Measurements from ENCODE around the gene NLRP7. TPM values are rescaled to one million over a fixed set of nuclear protein-coding genes. Genes with fewer than 3 reads are reported as not detected.
"Not testable (repeated sequence)": the region's sequence is repeated elsewhere in the genome, so short reads cannot be mapped to it uniquely, and the experiment has no call there.

The NLRP7 gene
- total and polyA plus RNA-seq, 4 experiments from 2014 or later, result not detected

- H3K4me3 ChIP-seq (ENCODE audit: low read length in 2 of 2); H3K4me3 Mint-ChIP-seq; H3K4me1 ChIP-seq (ENCODE audit: insufficient read depth, low read length); H3K9me3 ChIP-seq (ENCODE audit: control insufficient read depth in 1 of 2, low read length in 2 of 2); H3K9me3 Mint-ChIP-seq; H3K27ac Mint-ChIP-seq; H3K4me1 Mint-ChIP-seq; H3K27me3 ChIP-seq (ENCODE audit: insufficient read depth, low read length); DNase-seq; POLR2A ChIA-PET (ENCODE audit: partially characterized antibody); CTCF ChIA-PET (ENCODE audit: partially characterized antibody); H3K36me3 ChIP-seq (ENCODE audit: insufficient read depth, low read length); H3K27me3 Mint-ChIP-seq; H3K36me3 Mint-ChIP-seq; H3K27ac ChIP-seq (ENCODE audit: low read depth, low read length); intact Hi-C loops (cut with micrococcal nuclease): not testable (repeated sequence)
Observed at GRCh38 chr19:54943772-54944361, 3.5 kb downstream of the NLRP7 start.

GRCh38 chr19:54939538-54939937, 7.8 kb downstream of the NLRP7 start:
- H3K36me3 Mint-ChIP-seq; H3K27me3 Mint-ChIP-seq; H3K4me3 Mint-ChIP-seq; H3K4me3 ChIP-seq (ENCODE audit: low read length in 2 of 2); H3K9me3 ChIP-seq (ENCODE audit: control insufficient read depth in 1 of 2, low read length in 2 of 2); H3K9me3 Mint-ChIP-seq; intact Hi-C loops (cut with micrococcal nuclease); DNase-seq; CTCF ChIA-PET (ENCODE audit: partially characterized antibody); H3K4me1 Mint-ChIP-seq; POLR2A ChIA-PET (ENCODE audit: partially characterized antibody); H3K27ac Mint-ChIP-seq; H3K36me3 ChIP-seq (ENCODE audit: insufficient read depth, low read length); H3K4me1 ChIP-seq (ENCODE audit: insufficient read depth, low read length); H3K27me3 ChIP-seq (ENCODE audit: insufficient read depth, low read length); H3K27ac ChIP-seq (ENCODE audit: low read depth, low read length): not testable (repeated sequence)

GRCh38 chr19:54938906-54939305, 8.4 kb downstream of the NLRP7 start:
- Mint-ChIP-seq H3K4me1 (peaks cover 0 to 5% (median 3%) of the 10 kb centered on the region in 4 donors), H3K27me3 (peaks cover 3 to 6% of the 10 kb centered on the region in 2 donors), H3K36me3 (no peaks in the 10 kb centered on the region), H3K4me3 (no peak overlapping the region), H3K9me3 (peaks cover 0 to 5% (median 0%) of the 10 kb centered on the region in 8 donors), H3K27ac (no peak overlapping the region)
- intact Hi-C loops (cut with micrococcal nuclease), result no loop called here
- Histone ChIP-seq H3K4me1 (ENCODE audit: insufficient read depth, low read length) (no peaks in the 10 kb centered on the region), H3K9me3 (ENCODE audit: control insufficient read depth in 1 of 2, low read length in 2 of 2) (no peaks in the 10 kb centered on the region), H3K36me3 (ENCODE audit: insufficient read depth, low read length) (no peaks in the 10 kb centered on the region), H3K27me3 (ENCODE audit: insufficient read depth, low read length) (no peaks in the 10 kb centered on the region), H3K27ac (ENCODE audit: low read depth, low read length) (no peak overlapping the region), H3K4me3 (ENCODE audit: low read length in 2 of 2) (no peak overlapping the region)
- POLR2A ChIA-PET (ENCODE audit: partially characterized antibody), result no interaction called here
- no peak for DNase-seq
- CTCF ChIA-PET (ENCODE audit: partially characterized antibody), result no interaction called here

GRCh38 chr19:54937926-54938325, 9.4 kb downstream of the NLRP7 start:
- H3K27ac ChIP-seq (ENCODE audit: low read depth, low read length), result no peak overlapping the region
- Mint-ChIP-seq H3K27me3 (peaks cover 3 to 9% of the 10 kb centered on the region in 2 donors), H3K27ac (no peak overlapping the region), H3K4me1 (peaks cover 0 to 5% (median 3%) of the 10 kb centered on the region in 4 donors), H3K36me3 (no peaks in the 10 kb centered on the region), H3K9me3 (peaks cover 0 to 8% (median 0%) of the 10 kb centered on the region in 8 donors), H3K4me3 (no peak overlapping the region)
- ChIA-PET POLR2A (ENCODE audit: partially characterized antibody) (no interaction called here), CTCF (ENCODE audit: partially characterized antibody) (no interaction called here)
- no peak for DNase-seq
- H3K36me3 ChIP-seq (ENCODE audit: insufficient read depth, low read length), result no peaks in the 10 kb centered on the region
- H3K27me3 ChIP-seq (ENCODE audit: insufficient read depth, low read length), result no peaks in the 10 kb centered on the region
- H3K4me3 ChIP-seq (ENCODE audit: low read length in 2 of 2), result no peak overlapping the region
- intact Hi-C loops (cut with micrococcal nuclease), result no loop called here
- H3K9me3 ChIP-seq (ENCODE audit: control insufficient read depth in 1 of 2, low read length in 2 of 2), result no peaks in the 10 kb centered on the region
- no peaks in the 10 kb centered on the region for H3K4me1 ChIP-seq (ENCODE audit: insufficient read depth, low read length)

- intact Hi-C loops (cut with micrococcal nuclease), result no loop called here
- Histone ChIP-seq H3K27ac (ENCODE audit: low read depth, low read length) (no peak overlapping the region), H3K27me3 (ENCODE audit: insufficient read depth, low read length) (no peaks in the 10 kb centered on the region), H3K9me3 (ENCODE audit: control insufficient read depth in 1 of 2, low read length in 2 of 2) (no peaks in the 10 kb centered on the region), H3K4me3 (ENCODE audit: low read length in 2 of 2) (no peak overlapping the region), H3K4me1 (ENCODE audit: insufficient read depth, low read length) (no peaks in the 10 kb centered on the region), H3K36me3 (ENCODE audit: insufficient read depth, low read length) (no peaks in the 10 kb centered on the region)
- ChIA-PET POLR2A (ENCODE audit: partially characterized antibody) (no interaction called here), CTCF (ENCODE audit: partially characterized antibody) (no interaction called here)
- DNase-seq, result no peak
- H3K36me3 Mint-ChIP-seq, result peaks cover 5% of the 10 kb centered on the region in 2 donors
- peaks cover 2% of the 10 kb centered on the region in 2 donors for H3K27me3 Mint-ChIP-seq
- peaks cover 0 to 1% (median 0%) of the 10 kb centered on the region in 4 donors for H3K4me1 Mint-ChIP-seq
- no peak overlapping the region for H3K27ac Mint-ChIP-seq
- no peak overlapping the region for H3K4me3 Mint-ChIP-seq
- H3K9me3 Mint-ChIP-seq, result peaks cover 0 to 47% (median 26%) of the 10 kb centered on the region in 8 donors
Observed at GRCh38 chr19:54928299-54928698, 19.0 kb downstream of the NLRP7 start.

GRCh38 chr19:54923276-54923675, 24.1 kb downstream of the NLRP7 start:
- ChIA-PET POLR2A (ENCODE audit: partially characterized antibody) (no interaction called here), CTCF (ENCODE audit: partially characterized antibody) (no interaction called here)
- Mint-ChIP-seq H3K4me1 (peaks cover 0 to 5% (median 3%) of the 10 kb centered on the region in 4 donors), H3K36me3 (peaks cover 3 to 5% of the 10 kb centered on the region in 2 donors), H3K9me3 (peaks cover 0 to 30% (median 16%) of the 10 kb centered on the region in 8 donors), H3K4me3 (no peak overlapping the region), H3K27me3 (peaks cover 4 to 9% of the 10 kb centered on the region in 2 donors), H3K27ac (no peak overlapping the region)
- H3K4me1 ChIP-seq (ENCODE audit: insufficient read depth, low read length), result no peaks in the 10 kb centered on the region
- no peaks in the 10 kb centered on the region for H3K27me3 ChIP-seq (ENCODE audit: insufficient read depth, low read length)
- no peak overlapping the region for H3K4me3 ChIP-seq (ENCODE audit: low read length in 2 of 2)
- H3K36me3 ChIP-seq (ENCODE audit: insufficient read depth, low read length), result no peaks in the 10 kb centered on the region
- no peaks in the 10 kb centered on the region for H3K9me3 ChIP-seq (ENCODE audit: control insufficient read depth in 1 of 2, low read length in 2 of 2)
- no peak overlapping the region for H3K27ac ChIP-seq (ENCODE audit: low read depth, low read length)
- no peak for DNase-seq
- intact Hi-C loops (cut with micrococcal nuclease), result no loop called here

- H3K27ac Mint-ChIP-seq, result peak overlapping the region in 2 of 7 donors; percentile 5 to 51
- Histone ChIP-seq H3K36me3 (ENCODE audit: insufficient read depth, low read length) (no peaks in the 10 kb centered on the region), H3K27me3 (ENCODE audit: insufficient read depth, low read length) (no peaks in the 10 kb centered on the region), H3K27ac (ENCODE audit: low read depth, low read length) (no peak overlapping the region), H3K4me3 (ENCODE audit: low read length in 2 of 2) (no peak overlapping the region), H3K4me1 (ENCODE audit: insufficient read depth, low read length) (no peaks in the 10 kb centered on the region), H3K9me3 (ENCODE audit: control insufficient read depth in 1 of 2, low read length in 2 of 2) (no peaks in the 10 kb centered on the region)
- intact Hi-C loops (cut with micrococcal nuclease), result no loop called here
- peaks cover 4 to 12% of the 10 kb centered on the region in 2 donors for H3K27me3 Mint-ChIP-seq
- peaks cover 0 to 5% (median 2%) of the 10 kb centered on the region in 4 donors for H3K4me1 Mint-ChIP-seq
- no peak overlapping the region for H3K4me3 Mint-ChIP-seq
- H3K36me3 Mint-ChIP-seq, result peaks cover 2 to 5% of the 10 kb centered on the region in 2 donors
- DNase-seq, result no peak
- POLR2A ChIA-PET (ENCODE audit: partially characterized antibody), result no interaction called here
- CTCF ChIA-PET (ENCODE audit: partially characterized antibody), result no interaction called here
- H3K9me3 Mint-ChIP-seq, result peaks cover 0 to 20% (median 9%) of the 10 kb centered on the region in 8 donors
Observed at GRCh38 chr19:54921082-54921481, 26.2 kb downstream of the NLRP7 start.

All from CD4-positive, alpha-beta memory T cell (primary cell).